ENCODE measurements around the gene GALNT4. TPM values are rescaled to one million over a fixed set of nuclear protein-coding genes. Genes with fewer than 3 reads are reported as not detected.

The GALNT4 gene
- polyA plus RNA-seq, 1 experiment: 7.3 TPM

GRCh38 chr12:89497005-89497404 lies 27.6 kb downstream of the GALNT4 start:
- POLR2A ChIA-PET: interaction anchor here (0.6 kb wide), 1 partner anchor 926 kb away, joined by 3 read pairs; no protein-coding TSS in a partner anchor
- DNase-seq (ENCODE audit: low read depth, low spot score): no peak
- CTCF ChIA-PET: interaction anchor here (0.6 to 1.4 kb wide), 5 partner anchors 26 to 479 kb away, joined by 3 to 5 read pairs (median 4); no protein-coding TSS in a partner anchor
- Histone ChIP-seq H3K9me3 (ENCODE audit: control insufficient read depth, insufficient read depth, low read length) (no peaks in the 10 kb centered on the region), H3K27ac (ENCODE audit: low read depth, low read length) (no peak overlapping the region), H3K4me3 (ENCODE audit: low read depth, low read length) (no peak overlapping the region), H3K27me3 (ENCODE audit: control insufficient read depth, insufficient read depth, low read length) (no peaks in the 10 kb centered on the region)
- no peak for TF ChIP-seq CTCF (IDR thresholded peaks at IDR 0.05; ENCODE audit: low read depth, low read length)

DNA sequence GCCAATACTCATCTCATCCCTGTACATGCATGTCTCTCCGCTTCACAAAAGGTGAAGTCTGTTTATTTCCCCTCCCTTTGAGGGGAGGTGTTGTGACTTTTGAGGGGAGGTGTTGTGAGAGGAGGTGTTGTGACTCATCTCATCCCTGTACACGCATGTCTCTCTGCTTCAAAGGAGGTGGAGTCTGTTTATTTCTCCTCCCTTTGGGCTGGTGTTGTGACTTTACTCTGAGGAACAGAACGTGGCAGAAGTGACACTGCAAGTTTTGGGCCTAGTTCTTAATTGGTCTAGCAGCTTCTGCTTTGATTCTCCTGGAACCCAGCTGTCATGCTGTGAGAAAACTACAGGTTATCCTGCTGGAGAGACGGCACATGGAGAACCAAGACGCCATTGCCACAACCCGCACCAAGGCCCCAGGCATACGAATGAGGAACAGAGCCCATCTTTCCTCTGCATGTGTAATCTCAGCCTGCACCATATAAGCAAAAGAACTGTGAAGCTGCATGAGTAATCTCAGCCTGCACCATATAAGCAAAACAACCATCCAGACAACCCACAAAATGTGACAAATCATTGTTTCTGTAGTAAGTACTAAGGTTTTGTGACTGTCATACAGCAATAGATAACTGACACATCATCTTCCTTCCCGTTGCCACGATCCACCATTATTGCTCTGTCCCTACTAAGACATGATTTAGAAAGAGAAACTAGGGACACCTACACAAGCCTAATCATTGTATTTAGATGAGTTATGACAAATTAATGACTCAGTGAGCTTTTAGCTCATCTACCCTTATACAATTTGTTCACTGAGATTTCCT lies 30.0 kb downstream of the GALNT4 start:
- ChIA-PET POLR2A (interaction anchor here (0.6 kb wide), 1 partner anchor 32 kb away, joined by 3 read pairs; no protein-coding TSS in a partner anchor), CTCF (interaction anchor here (1.1 kb wide), 1 partner anchor 30 kb away, joined by 4 read pairs; the partner anchor contains the start of gene GALNT4)
- TF ChIP-seq CTCF (IDR thresholded peaks at IDR 0.05; ENCODE audit: low read depth, low read length): no peak
- Histone ChIP-seq H3K27me3 (ENCODE audit: control insufficient read depth, insufficient read depth, low read length) (no peaks in the 10 kb centered on the region), H3K9me3 (ENCODE audit: control insufficient read depth, insufficient read depth, low read length) (no peaks in the 10 kb centered on the region), H3K4me3 (ENCODE audit: low read depth, low read length) (no peak overlapping the region), H3K27ac (ENCODE audit: low read depth, low read length) (peak overlapping the region; percentile 34)
- no peak for DNase-seq (ENCODE audit: low read depth, low spot score)

DNA sequence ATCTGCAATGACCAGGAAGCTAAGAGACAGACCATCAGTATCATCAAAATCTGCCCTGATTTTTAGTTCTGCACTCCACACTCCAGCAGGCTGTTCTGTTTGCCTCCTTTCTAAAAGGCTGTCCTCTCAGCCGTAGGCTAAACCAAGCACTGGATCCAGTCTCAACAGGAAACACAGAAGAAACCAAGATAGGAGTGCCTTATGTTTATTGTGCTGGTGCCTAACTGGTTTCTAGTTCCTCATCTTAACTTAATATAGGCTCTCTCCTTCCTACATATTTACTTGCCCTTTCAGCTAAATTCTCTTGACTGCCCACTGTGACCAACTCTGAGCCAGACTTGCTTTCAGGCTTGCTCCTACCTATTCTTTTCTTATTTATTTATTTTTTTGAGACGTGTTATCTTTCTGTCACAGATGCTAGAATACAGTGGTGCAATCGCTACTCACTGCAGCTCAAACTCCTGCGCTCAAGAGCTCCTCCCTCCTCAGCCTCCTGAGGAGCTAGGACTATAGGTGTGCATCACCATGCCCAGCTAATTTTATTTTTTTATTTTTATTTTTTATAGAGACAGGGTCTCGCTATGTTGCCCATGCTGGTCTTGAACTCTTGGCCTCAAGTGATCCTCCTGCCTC lies 30.8 kb downstream of the GALNT4 start:
- ChIA-PET POLR2A (no interaction called here), CTCF (interaction anchor here (0.6 to 0.7 kb wide), 2 partner anchors 30 to 321 kb away, joined by 3 to 5 read pairs; no protein-coding TSS in a partner anchor)
- TF ChIP-seq CTCF (IDR thresholded peaks at IDR 0.05; ENCODE audit: low read depth, low read length): no peak
- Histone ChIP-seq H3K9me3 (ENCODE audit: control insufficient read depth, insufficient read depth, low read length) (no peaks in the 10 kb centered on the region), H3K27me3 (ENCODE audit: control insufficient read depth, insufficient read depth, low read length) (no peaks in the 10 kb centered on the region), H3K27ac (ENCODE audit: low read depth, low read length) (no peak overlapping the region), H3K4me3 (ENCODE audit: low read depth, low read length) (no peak overlapping the region)
- no peak for DNase-seq (ENCODE audit: low read depth, low spot score)

DNA sequence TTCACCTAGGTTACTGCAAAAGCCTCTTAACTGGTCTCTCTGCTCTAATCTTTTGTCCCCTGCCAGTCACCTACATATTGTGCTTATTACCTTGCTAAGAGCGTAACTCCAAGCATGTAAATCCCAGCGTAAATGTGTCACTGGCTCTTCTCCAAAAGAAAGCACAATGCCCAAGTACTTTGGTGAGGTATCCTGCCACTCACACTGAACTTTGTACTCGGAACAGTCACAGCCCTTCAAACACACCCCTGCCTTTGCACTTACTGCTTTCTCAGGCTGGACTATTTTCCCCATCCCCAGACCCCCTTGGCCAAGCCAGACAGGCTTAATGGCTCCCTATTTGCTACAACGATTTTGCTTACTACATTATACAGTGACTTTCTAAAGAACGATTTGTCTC lies 31.7 kb downstream of the GALNT4 start:
- no peaks in the 10 kb centered on the region for H3K27me3 ChIP-seq (ENCODE audit: control insufficient read depth, insufficient read depth, low read length)
- no peak overlapping the region for H3K27ac ChIP-seq (ENCODE audit: low read depth, low read length)
- ChIA-PET CTCF (no interaction called here), POLR2A (no interaction called here)
- no peak for DNase-seq (ENCODE audit: low read depth, low spot score)
- no peak for TF ChIP-seq CTCF (IDR thresholded peaks at IDR 0.05; ENCODE audit: low read depth, low read length)
- H3K4me3 ChIP-seq (ENCODE audit: low read depth, low read length): no peak overlapping the region
- H3K9me3 ChIP-seq (ENCODE audit: control insufficient read depth, insufficient read depth, low read length): no peaks in the 10 kb centered on the region

DNA sequence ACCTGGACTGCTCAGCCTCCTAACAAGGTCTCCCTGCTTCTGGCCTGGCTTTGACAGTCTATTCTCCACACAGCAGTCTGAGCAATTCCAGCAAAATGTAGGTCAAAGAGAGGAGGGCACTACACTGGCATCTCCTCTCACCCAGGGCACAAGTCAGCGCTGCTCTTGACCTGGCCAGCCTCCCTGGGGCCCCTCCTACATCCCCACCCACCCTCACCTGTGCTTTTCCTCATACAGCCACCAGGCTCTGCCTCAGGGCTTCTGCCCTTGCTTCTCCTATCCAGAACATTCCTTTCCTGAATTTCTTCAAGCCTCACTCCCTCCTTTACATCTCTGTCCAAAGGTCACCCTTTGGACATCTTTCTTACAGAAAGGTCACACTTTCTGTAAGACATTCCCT lies 33.7 kb downstream of the GALNT4 start:
- DNase-seq (ENCODE audit: low read depth, low spot score): no peak
- POLR2A ChIA-PET: no interaction called here
- Histone ChIP-seq H3K27ac (ENCODE audit: low read depth, low read length) (no peak overlapping the region), H3K27me3 (ENCODE audit: control insufficient read depth, insufficient read depth, low read length) (no peaks in the 10 kb centered on the region), H3K4me3 (ENCODE audit: low read depth, low read length) (no peak overlapping the region), H3K9me3 (ENCODE audit: control insufficient read depth, insufficient read depth, low read length) (no peaks in the 10 kb centered on the region)
- no peak for TF ChIP-seq CTCF (IDR thresholded peaks at IDR 0.05; ENCODE audit: low read depth, low read length)
- CTCF ChIA-PET: interaction anchor here (0.6 kb wide), 1 partner anchor 30 kb away, joined by 4 read pairs; no protein-coding TSS in a partner anchor
